Stomach (tissue), 4 donors: Measurements from ENCODE around the gene NAA40.

ENCODE experiments used
- POLR2A ChIP-seq, 4 donors: fragments of 450-650 bp; IDR thresholded peaks; one replicate each; pipeline ENCODE4 v1.6.1; 2016; ENCODE audit warnings: antibody characterized with exemption in 4 of 4, control low read depth in 2 of 4, mild to moderate bottlenecking in 1 of 4, moderate library complexity in 1 of 4
- TF ChIP-seq, protein P1 (sequence below), 7 experiments: fragments of 450-650 bp in 4 of 7; fragments of 200-600 bp in 3 of 7; sonication (generic) in 3 of 7; IDR thresholded peaks; one replicate each; pipeline ENCODE4 v1.5.1; 2016 to 2019; ENCODE audit warnings: antibody characterized with exemption in 7 of 7, control low read depth in 2 of 7, mild to moderate bottlenecking in 1 of 7

DNA sequence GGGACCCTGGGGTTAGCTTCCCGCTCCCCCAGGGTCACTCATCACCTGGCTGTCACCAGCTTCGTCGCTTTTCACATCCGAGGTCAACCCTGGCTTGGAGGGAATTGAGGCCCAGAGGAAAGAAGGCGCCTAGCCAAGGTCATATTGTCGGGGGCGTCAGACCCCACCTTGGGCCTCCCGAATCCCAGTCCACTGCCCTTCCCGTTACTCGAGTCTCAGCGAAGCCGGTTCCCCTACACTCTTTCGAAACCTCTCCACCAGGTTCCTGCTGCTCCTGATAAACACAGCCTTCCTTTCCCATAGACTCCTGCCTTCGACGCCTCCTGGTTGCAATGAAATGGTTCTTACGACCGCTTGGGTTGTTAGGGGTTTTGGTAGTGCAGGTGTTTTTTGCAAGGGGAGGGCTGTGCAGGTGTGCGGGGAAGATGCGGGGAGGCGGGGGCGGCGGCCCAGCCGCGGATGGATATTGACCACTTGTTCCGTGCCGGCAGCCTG is 642 bp downstream of the NAA40 start:
- TF ChIP-seq, protein P1, sequence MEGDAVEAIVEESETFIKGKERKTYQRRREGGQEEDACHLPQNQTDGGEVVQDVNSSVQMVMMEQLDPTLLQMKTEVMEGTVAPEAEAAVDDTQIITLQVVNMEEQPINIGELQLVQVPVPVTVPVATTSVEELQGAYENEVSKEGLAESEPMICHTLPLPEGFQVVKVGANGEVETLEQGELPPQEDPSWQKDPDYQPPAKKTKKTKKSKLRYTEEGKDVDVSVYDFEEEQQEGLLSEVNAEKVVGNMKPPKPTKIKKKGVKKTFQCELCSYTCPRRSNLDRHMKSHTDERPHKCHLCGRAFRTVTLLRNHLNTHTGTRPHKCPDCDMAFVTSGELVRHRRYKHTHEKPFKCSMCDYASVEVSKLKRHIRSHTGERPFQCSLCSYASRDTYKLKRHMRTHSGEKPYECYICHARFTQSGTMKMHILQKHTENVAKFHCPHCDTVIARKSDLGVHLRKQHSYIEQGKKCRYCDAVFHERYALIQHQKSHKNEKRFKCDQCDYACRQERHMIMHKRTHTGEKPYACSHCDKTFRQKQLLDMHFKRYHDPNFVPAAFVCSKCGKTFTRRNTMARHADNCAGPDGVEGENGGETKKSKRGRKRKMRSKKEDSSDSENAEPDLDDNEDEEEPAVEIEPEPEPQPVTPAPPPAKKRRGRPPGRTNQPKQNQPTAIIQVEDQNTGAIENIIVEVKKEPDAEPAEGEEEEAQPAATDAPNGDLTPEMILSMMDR (IDR thresholded peaks at IDR 0.05): no peak
- TF ChIP-seq POLR2A (IDR thresholded peaks at IDR 0.05): no peak
